Panc1 (cell line): ENCODE data around the gene HHEX. TPM values are rescaled to one million over a fixed set of nuclear protein-coding genes. Genes with fewer than 3 reads are reported as not detected.

Experiments used
- ATAC-seq: fragments of 200-7000 bp; cut with Tn5 transposase; 2 replicates; pipeline ENCODE4 v1.9.1; 2020; ENCODE audit warnings: mild to moderate bottlenecking, moderate library complexity
- BruUV-seq: library from RNA; stranded (reverse); fragments of 400-500 nt; replicated peaks from 2 replicates; lab custom pipeline; 2021; lab: Mats Ljungman, UMichigan
- CTCF ChIA-PET: fragments of 300-600 bp; sonication (Branson Sonifier 250); formaldehyde crosslinking; loops from one replicate; lab custom pipeline; 2022; ENCODE audit warnings: antibody characterized with exemption; lab: Charles Lee
- POLR2A ChIA-PET: fragments of 300-600 bp; sonication (Branson Sonifier 250); formaldehyde crosslinking; loops from one replicate; lab custom pipeline; 2022; ENCODE audit warnings: antibody characterized with exemption; lab: Charles Lee
- DNase-seq: peaks from one replicate; pipeline ENCODE4 v3.0.0-alpha.2; 2010; ENCODE audit warnings: low read depth, low spot score
- H3K27ac ChIP-seq: 2 replicates; pipeline ENCODE4 v1.5.1; 2011; ENCODE audit warnings: mild to moderate bottlenecking, low read length, inconsistent platforms
- H3K27me3 ChIP-seq: fragments of 200-500 bp; sonication (Bioruptor generic); 2 replicates; pipeline ENCODE4 v1.6.0; 2014; ENCODE audit warnings: low read length, inconsistent platforms; ENCODE audit not compliant: control insufficient read depth, insufficient read depth
- H3K36me3 ChIP-seq: fragments of 200-500 bp; sonication (Bioruptor generic); 2 replicates; pipeline ENCODE4 v1.5.1; 2014; ENCODE audit warnings: inconsistent platforms, mild to moderate bottlenecking, low read length, moderate library complexity; ENCODE audit not compliant: control insufficient read depth, insufficient read depth
- H3K4me1 ChIP-seq: 2 replicates; pipeline ENCODE4 v1.5.1; 2011; ENCODE audit warnings: inconsistent platforms, mild to moderate bottlenecking, low read length, moderate library complexity; ENCODE audit not compliant: control insufficient read depth, insufficient read depth
- H3K4me3 ChIP-seq, 2 experiments: 2 replicates each; pipeline ENCODE4 v1.5.1; 2011 to 2012; ENCODE audit warnings: low read depth in 2 of 2, low read length in 2 of 2, mild to moderate bottlenecking in 2 of 2, inconsistent platforms in 1 of 2, moderate library complexity in 1 of 2
- H3K9me3 ChIP-seq: fragments of 200-500 bp; sonication (Bioruptor generic); 2 replicates; pipeline ENCODE4 v1.5.1; 2014; ENCODE audit warnings: low read depth, mild to moderate bottlenecking, inconsistent platforms, low read length, moderate library complexity; ENCODE audit not compliant: control insufficient read depth, insufficient read depth
- CTCF ChIP-seq: fragments of 450-650 bp; IDR thresholded peaks from 2 replicates; pipeline ENCODE4 v1.5.1; 2017; ENCODE audit warnings: mild to moderate bottlenecking
- POLR2AphosphoS5 ChIP-seq: IDR thresholded peaks from 2 replicates; pipeline ENCODE4 v1.6.1; 2012; ENCODE audit warnings: mild to moderate bottlenecking, low read depth, low read length, moderate library complexity
- REST ChIP-seq, 2 experiments: IDR thresholded peaks; 2 replicates each; pipeline ENCODE4 v1.6.1; 2011 to 2012; ENCODE audit warnings: low read depth in 2 of 2, control low read depth in 1 of 2, low read length in 1 of 2, mild to moderate bottlenecking in 1 of 2, moderate library complexity in 1 of 2; ENCODE audit not compliant: insufficient read depth in 1 of 2
- SIN3A ChIP-seq: IDR thresholded peaks from 2 replicates; pipeline ENCODE4 v1.6.1; 2012; ENCODE audit warnings: low read depth, mild to moderate bottlenecking, low read length, moderate library complexity, borderline replicate concordance; ENCODE audit not compliant: insufficient read depth
- TCF7L2 ChIP-seq: IDR thresholded peaks from 2 replicates; pipeline ENCODE4 v1.6.1; 2011; ENCODE audit warnings: mild to moderate bottlenecking, low read depth, low read length, inconsistent platforms
- in situ Hi-C: cut with HindIII; loops from 2 replicates; pipeline ENCODE4 v1.10.0; 2016; ENCODE audit warnings: low sequenced_read_pairs, low pct_unique_long_range_greater_than_20kb
- intact Hi-C: fragments of 100-400 bp; cut with micrococcal nuclease; formaldehyde crosslinking; loops from one replicate; pipeline ENCODE4 v1.10.0; 2022; ENCODE audit not compliant: unreplicated experiment
- total RNA-seq: library from RNA; stranded (reverse); gene quantifications from one replicate; pipeline ENCODE4 v1.2.1, GENCODE V29; 2021; ENCODE audit not compliant: unreplicated experiment

Gene HHEX
- total RNA-seq, 1 experiment from 2014 or later: 10.1 TPM

GRCh38 chr10:92727550-92727949 lies 37.8 kb downstream of the HHEX start:
- BruUV-seq: no TSS peak
- TF ChIP-seq SIN3A (no peak), CTCF (no peak), TCF7L2 (no peak), POLR2AphosphoS5 (no peak), REST (IDR thresholded peaks at IDR 0.05; ENCODE audit: insufficient read depth in 1 of 2, low read depth in 2 of 2, low read length in 1 of 2) (no peak)
- POLR2A ChIA-PET: no interaction called here
- Histone ChIP-seq H3K4me1 (no peaks in the 10 kb centered on the region), H3K4me3 (no peak overlapping the region), H3K27ac (no peak overlapping the region), H3K27me3 (no peaks in the 10 kb centered on the region), H3K36me3 (no peaks in the 10 kb centered on the region), H3K9me3 (no peaks in the 10 kb centered on the region)
- no peak for DNase-seq
- intact Hi-C loops: no loop called here
- peak; percentile 38; the same call in 1 of the 2 replicates for ATAC-seq
- in situ Hi-C loops: no loop called here
- CTCF ChIA-PET: no interaction called here

GRCh38 chr10:92729886-92730285 lies 40.1 kb downstream of the HHEX start:
- in situ Hi-C loops (no loop called here), intact Hi-C loops (no loop called here)
- Histone ChIP-seq H3K4me1 (no peaks in the 10 kb centered on the region), H3K36me3 (no peaks in the 10 kb centered on the region), H3K27ac (no peak overlapping the region), H3K27me3 (peaks cover 2% of the 10 kb centered on the region; the same call in 1 of the 2 replicates), H3K4me3 (no peak overlapping the region), H3K9me3 (no peaks in the 10 kb centered on the region)
- ChIA-PET POLR2A (interaction anchor here (0.7 kb wide), 1 partner anchor 520 kb away, joined by 3 read pairs; no protein-coding TSS in a partner anchor), CTCF (no interaction called here)
- no peak for ATAC-seq
- TF ChIP-seq TCF7L2: no peak
- TF ChIP-seq POLR2AphosphoS5: no peak
- no peak for TF ChIP-seq CTCF
- no peak for TF ChIP-seq REST (IDR thresholded peaks at IDR 0.05; ENCODE audit: insufficient read depth in 1 of 2, low read depth in 2 of 2, low read length in 1 of 2)
- TF ChIP-seq SIN3A: no peak
- DNase-seq: no peak
- no TSS peak for BruUV-seq
